ENCODE data around the gene DNAJC22. TPM values are rescaled to one million over a fixed set of nuclear protein-coding genes. Genes with fewer than 3 reads are reported as not detected.
"Not testable (repeated sequence)": the region's sequence is repeated elsewhere in the genome, so short reads cannot be mapped to it uniquely, and the experiment has no call there.

DNAJC22 gene
- total RNA-seq, 2 donors from 2014 or later: 0.68 to 1.5 TPM

GRCh38 chr12:49369411-49370145 lies 22.9 kb downstream of the DNAJC22 start:
- peak overlapping the region; percentile 37 for H3K4me3 ChIP-seq
- peaks cover 20 to 27% of the 10 kb centered on the region in 2 donors for H3K4me1 ChIP-seq (ENCODE audit: control insufficient read depth in 1 of 2, low read depth in 2 of 2)
- TF ChIP-seq, protein P1, sequence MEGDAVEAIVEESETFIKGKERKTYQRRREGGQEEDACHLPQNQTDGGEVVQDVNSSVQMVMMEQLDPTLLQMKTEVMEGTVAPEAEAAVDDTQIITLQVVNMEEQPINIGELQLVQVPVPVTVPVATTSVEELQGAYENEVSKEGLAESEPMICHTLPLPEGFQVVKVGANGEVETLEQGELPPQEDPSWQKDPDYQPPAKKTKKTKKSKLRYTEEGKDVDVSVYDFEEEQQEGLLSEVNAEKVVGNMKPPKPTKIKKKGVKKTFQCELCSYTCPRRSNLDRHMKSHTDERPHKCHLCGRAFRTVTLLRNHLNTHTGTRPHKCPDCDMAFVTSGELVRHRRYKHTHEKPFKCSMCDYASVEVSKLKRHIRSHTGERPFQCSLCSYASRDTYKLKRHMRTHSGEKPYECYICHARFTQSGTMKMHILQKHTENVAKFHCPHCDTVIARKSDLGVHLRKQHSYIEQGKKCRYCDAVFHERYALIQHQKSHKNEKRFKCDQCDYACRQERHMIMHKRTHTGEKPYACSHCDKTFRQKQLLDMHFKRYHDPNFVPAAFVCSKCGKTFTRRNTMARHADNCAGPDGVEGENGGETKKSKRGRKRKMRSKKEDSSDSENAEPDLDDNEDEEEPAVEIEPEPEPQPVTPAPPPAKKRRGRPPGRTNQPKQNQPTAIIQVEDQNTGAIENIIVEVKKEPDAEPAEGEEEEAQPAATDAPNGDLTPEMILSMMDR (IDR thresholded peaks at IDR 0.05): peak; percentile 56
- peaks cover 3% of the 10 kb centered on the region for H3K36me3 ChIP-seq
- DNase-seq (ENCODE audit: low spot score) (no peak), ATAC-seq (ENCODE audit: insufficient number of reproducible peaks, low FRiP score, low read depth) (no peak)
- no peaks in the 10 kb centered on the region for H3K9me3 ChIP-seq
- H3K27ac ChIP-seq: peak overlapping the region in 1 of 2 donors; percentile 50
- H3K27me3 ChIP-seq (replicated peaks; ENCODE audit: insufficient read depth): no peaks in the 10 kb centered on the region

DNA sequence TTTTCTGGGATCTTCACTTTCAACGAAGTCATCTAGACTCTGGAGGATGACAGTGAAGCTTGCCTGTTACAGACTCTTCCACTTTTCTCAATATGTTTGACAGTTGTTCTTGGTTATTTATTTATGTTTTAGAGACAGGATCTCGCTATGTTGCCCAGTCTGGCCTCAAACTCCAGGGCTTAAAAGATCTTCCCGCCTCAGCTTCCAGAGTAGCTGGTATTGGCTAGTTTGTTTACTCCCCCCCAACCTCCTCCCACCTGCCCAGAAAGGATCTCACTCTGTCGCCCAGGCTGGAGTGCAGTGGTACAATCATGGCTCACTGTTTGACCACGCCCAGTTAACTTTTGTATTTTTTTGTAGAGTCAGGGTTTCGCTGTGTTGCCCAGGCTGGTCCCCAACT lies 23.9 kb downstream of the DNAJC22 start:
- no peak overlapping the region for H3K4me3 ChIP-seq
- H3K4me1 ChIP-seq (ENCODE audit: control insufficient read depth in 1 of 2, low read depth in 2 of 2): peaks cover 20 to 27% of the 10 kb centered on the region in 2 donors
- no peak for ATAC-seq (ENCODE audit: insufficient number of reproducible peaks, low FRiP score, low read depth)

GRCh38 chr12:49375406-49375805 lies 28.7 kb downstream of the DNAJC22 start:
- Histone ChIP-seq H3K4me3 (no peak overlapping the region), H3K36me3 (peaks cover 3% of the 10 kb centered on the region), H3K9me3 (no peaks in the 10 kb centered on the region), H3K4me1 (ENCODE audit: control insufficient read depth in 1 of 2, low read depth in 2 of 2) (no peaks in the 10 kb centered on the region), H3K27ac (no peak overlapping the region), H3K27me3 (replicated peaks; ENCODE audit: insufficient read depth) (no peaks in the 10 kb centered on the region)
- no peak for DNase-seq (ENCODE audit: low spot score)
- TF ChIP-seq, protein P1 (IDR thresholded peaks at IDR 0.05): no peak
- no peak for ATAC-seq (ENCODE audit: insufficient number of reproducible peaks, low FRiP score, low read depth)

More for the DNA sequence above, 23.9 kb downstream of the DNAJC22 start:
- Histone ChIP-seq H3K9me3 (no peaks in the 10 kb centered on the region), H3K27me3 (replicated peaks; ENCODE audit: insufficient read depth) (no peaks in the 10 kb centered on the region), H3K36me3 (peaks cover 3% of the 10 kb centered on the region), H3K27ac (no peak overlapping the region)
- TF ChIP-seq, protein P1 (IDR thresholded peaks at IDR 0.05): no peak
- DNase-seq (ENCODE audit: low spot score): no peak

- Histone ChIP-seq H3K27ac (no peak overlapping the region), H3K4me3 (no peak overlapping the region), H3K36me3 (peaks cover 3% of the 10 kb centered on the region), H3K4me1 (ENCODE audit: control insufficient read depth in 1 of 2, low read depth in 2 of 2) (no peaks in the 10 kb centered on the region), H3K27me3 (replicated peaks; ENCODE audit: insufficient read depth) (no peaks in the 10 kb centered on the region), H3K9me3 (no peaks in the 10 kb centered on the region)
- ATAC-seq (ENCODE audit: insufficient number of reproducible peaks, low FRiP score, low read depth) (no peak), DNase-seq (ENCODE audit: low spot score) (no peak)
- TF ChIP-seq, protein P1 (IDR thresholded peaks at IDR 0.05): no peak
These were observed 30.7 kb downstream of the DNAJC22 start for GRCh38 chr12:49377386-49377785.

- not testable (repeated sequence) for H3K27ac ChIP-seq; ATAC-seq (ENCODE audit: insufficient number of reproducible peaks, low FRiP score, low read depth); H3K27me3 ChIP-seq (replicated peaks; ENCODE audit: insufficient read depth); DNase-seq (ENCODE audit: low spot score); H3K9me3 ChIP-seq; H3K36me3 ChIP-seq; H3K4me1 ChIP-seq (ENCODE audit: control insufficient read depth in 1 of 2, low read depth in 2 of 2); H3K4me3 ChIP-seq
These were observed 33.5 kb downstream of the DNAJC22 start for GRCh38 chr12:49380184-49380583.
